Measurements from ENCODE around the gene CAV1. TPM values are rescaled to one million over a fixed set of nuclear protein-coding genes. Genes with fewer than 3 reads are reported as not detected.
"Not testable (repeated sequence)": the region's sequence is repeated elsewhere in the genome, so short reads cannot be mapped to it uniquely, and the experiment has no call there.

The CAV1 gene
- total RNA-seq, 3 donors from 2014 or later (not counting 1 experiment from before 2014, with no cell fraction given) = not detected

- Mint-ChIP-seq H3K9me3 (no peaks in the 10 kb centered on the region), H3K27me3 (ENCODE audit: low read depth in 2 of 2) (peaks cover 0 to 7% of the 10 kb centered on the region in 2 donors), H3K4me1 (peaks cover 19 to 20% of the 10 kb centered on the region in 2 donors), H3K27ac (no peak overlapping the region), H3K4me3 (no peak overlapping the region), H3K36me3 (no peaks in the 10 kb centered on the region)
- DNase-seq (no peak), ATAC-seq (no peak)
- 67% methylated on average over 1 of the region's 1 CpG for WGBS (ENCODE audit: insufficient coverage)
- Histone ChIP-seq H3K9me3 (ENCODE audit: control insufficient read depth, insufficient read depth, low read length) (no peaks in the 10 kb centered on the region), H3K27me3 (ENCODE audit: control insufficient read depth, insufficient read depth, low read length) (no peaks in the 10 kb centered on the region), H3K27ac (ENCODE audit: low read length) (no peak overlapping the region), H3K36me3 (ENCODE audit: control insufficient read depth, insufficient read depth, low read length) (no peaks in the 10 kb centered on the region), H3K4me1 (ENCODE audit: control insufficient read depth, insufficient read depth, low read length) (peaks cover 3% of the 10 kb centered on the region), H3K4me3 (ENCODE audit: low read length) (no peak overlapping the region)
- intact Hi-C loops (cut with micrococcal nuclease) = no loop called here
- TF ChIP-seq, protein P1, sequence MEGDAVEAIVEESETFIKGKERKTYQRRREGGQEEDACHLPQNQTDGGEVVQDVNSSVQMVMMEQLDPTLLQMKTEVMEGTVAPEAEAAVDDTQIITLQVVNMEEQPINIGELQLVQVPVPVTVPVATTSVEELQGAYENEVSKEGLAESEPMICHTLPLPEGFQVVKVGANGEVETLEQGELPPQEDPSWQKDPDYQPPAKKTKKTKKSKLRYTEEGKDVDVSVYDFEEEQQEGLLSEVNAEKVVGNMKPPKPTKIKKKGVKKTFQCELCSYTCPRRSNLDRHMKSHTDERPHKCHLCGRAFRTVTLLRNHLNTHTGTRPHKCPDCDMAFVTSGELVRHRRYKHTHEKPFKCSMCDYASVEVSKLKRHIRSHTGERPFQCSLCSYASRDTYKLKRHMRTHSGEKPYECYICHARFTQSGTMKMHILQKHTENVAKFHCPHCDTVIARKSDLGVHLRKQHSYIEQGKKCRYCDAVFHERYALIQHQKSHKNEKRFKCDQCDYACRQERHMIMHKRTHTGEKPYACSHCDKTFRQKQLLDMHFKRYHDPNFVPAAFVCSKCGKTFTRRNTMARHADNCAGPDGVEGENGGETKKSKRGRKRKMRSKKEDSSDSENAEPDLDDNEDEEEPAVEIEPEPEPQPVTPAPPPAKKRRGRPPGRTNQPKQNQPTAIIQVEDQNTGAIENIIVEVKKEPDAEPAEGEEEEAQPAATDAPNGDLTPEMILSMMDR (IDR thresholded peaks at IDR 0.05) = no peak
These were observed 59.9 kb downstream of the CAV1 start for GRCh38 chr7:116584721-116585120.

GRCh38 chr7:116585392-116585791 lies 60.6 kb downstream of the CAV1 start:
- Mint-ChIP-seq H3K27me3 (ENCODE audit: low read depth in 2 of 2) (peaks cover 3 to 13% of the 10 kb centered on the region in 2 donors), H3K4me1 (peaks cover 19 to 20% of the 10 kb centered on the region in 2 donors), H3K36me3 (no peaks in the 10 kb centered on the region), H3K4me3 (no peak overlapping the region), H3K27ac (no peak overlapping the region), H3K9me3 (no peaks in the 10 kb centered on the region)
- intact Hi-C loops (cut with micrococcal nuclease) = no loop called here
- Histone ChIP-seq H3K9me3 (ENCODE audit: control insufficient read depth, insufficient read depth, low read length) (no peaks in the 10 kb centered on the region), H3K4me1 (ENCODE audit: control insufficient read depth, insufficient read depth, low read length) (peaks cover 3% of the 10 kb centered on the region), H3K36me3 (ENCODE audit: control insufficient read depth, insufficient read depth, low read length) (no peaks in the 10 kb centered on the region), H3K27me3 (ENCODE audit: control insufficient read depth, insufficient read depth, low read length) (no peaks in the 10 kb centered on the region), H3K27ac (ENCODE audit: low read length) (no peak overlapping the region), H3K4me3 (ENCODE audit: low read length) (no peak overlapping the region)
- TF ChIP-seq, protein P1 (IDR thresholded peaks at IDR 0.05) = no peak
- DNase-seq (no peak), ATAC-seq (no peak)
- 94% methylated on average over 3 of the region's 3 CpGs for WGBS (ENCODE audit: insufficient coverage)

GRCh38 chr7:116585967-116586366 lies 61.1 kb downstream of the CAV1 start:
- H3K4me1 ChIP-seq (ENCODE audit: control insufficient read depth, insufficient read depth, low read length) = peaks cover 3% of the 10 kb centered on the region
- 77% methylated on average over 5 of the region's 5 CpGs for WGBS (ENCODE audit: insufficient coverage)
- ATAC-seq = no peak
- DNase-seq = no peak
- no peak overlapping the region for H3K4me3 Mint-ChIP-seq
- no peak overlapping the region for H3K4me3 ChIP-seq (ENCODE audit: low read length)
- H3K9me3 Mint-ChIP-seq = no peaks in the 10 kb centered on the region
- no peaks in the 10 kb centered on the region for H3K36me3 Mint-ChIP-seq
- peaks cover 19 to 20% of the 10 kb centered on the region in 2 donors for H3K4me1 Mint-ChIP-seq
- no peak overlapping the region for H3K27ac Mint-ChIP-seq
- H3K36me3 ChIP-seq (ENCODE audit: control insufficient read depth, insufficient read depth, low read length) = no peaks in the 10 kb centered on the region
- intact Hi-C loops (cut with micrococcal nuclease) = no loop called here
- peaks cover 3 to 13% of the 10 kb centered on the region in 2 donors for H3K27me3 Mint-ChIP-seq (ENCODE audit: low read depth in 2 of 2)
- H3K9me3 ChIP-seq (ENCODE audit: control insufficient read depth, insufficient read depth, low read length) = no peaks in the 10 kb centered on the region
- H3K27me3 ChIP-seq (ENCODE audit: control insufficient read depth, insufficient read depth, low read length) = no peaks in the 10 kb centered on the region
- no peak overlapping the region for H3K27ac ChIP-seq (ENCODE audit: low read length)
- TF ChIP-seq, protein P1 (IDR thresholded peaks at IDR 0.05) = no peak

GRCh38 chr7:116587200-116587599 lies 62.4 kb downstream of the CAV1 start:
- peaks cover 9 to 25% of the 10 kb centered on the region in 2 donors for H3K27me3 Mint-ChIP-seq (ENCODE audit: low read depth in 2 of 2)
- H3K27ac ChIP-seq (ENCODE audit: low read length); H3K9me3 Mint-ChIP-seq; intact Hi-C loops (cut with micrococcal nuclease); H3K4me3 ChIP-seq (ENCODE audit: low read length); H3K36me3 ChIP-seq (ENCODE audit: control insufficient read depth, insufficient read depth, low read length); ATAC-seq; H3K4me3 Mint-ChIP-seq; H3K27ac Mint-ChIP-seq; DNase-seq; H3K4me1 ChIP-seq (ENCODE audit: control insufficient read depth, insufficient read depth, low read length); H3K27me3 ChIP-seq (ENCODE audit: control insufficient read depth, insufficient read depth, low read length); H3K9me3 ChIP-seq (ENCODE audit: control insufficient read depth, insufficient read depth, low read length); H3K36me3 Mint-ChIP-seq: not testable (repeated sequence)
- peaks cover 26% of the 10 kb centered on the region in 2 donors for H3K4me1 Mint-ChIP-seq
- WGBS (ENCODE audit: insufficient coverage) = 100% methylated on average over 2 of the region's 3 CpGs

Measured in natural killer cell (primary cell).